HEK293 (cell line): Measurements from ENCODE around the gene PDGFD.

Experiments
- IKZF3 ChIP-seq: fragments of 450-650 bp; IDR thresholded peaks from 2 replicates; pipeline ENCODE4 v1.5.0; 2018; ENCODE audit warnings: missing biosample characterization, mild to moderate bottlenecking, missing genetic modification characterization, moderate library complexity
- MYNN ChIP-seq: fragments of 450-650 bp; formaldehyde crosslinking; IDR thresholded peaks from 2 replicates; pipeline ENCODE4 v1.5.1; 2016; ENCODE audit warnings: missing biosample characterization, missing genetic modification characterization, borderline replicate concordance
- SALL2 ChIP-seq: fragments of 450-650 bp; formaldehyde crosslinking; IDR thresholded peaks from 2 replicates; pipeline ENCODE4 v1.5.0; 2017; ENCODE audit warnings: missing biosample characterization, mild to moderate bottlenecking, missing genetic modification characterization, borderline replicate concordance
- ZNF274 ChIP-seq, 2 experiments: fragments of 200-500 bp in 1 of 2; fragments of 450-650 bp in 1 of 2; sonication (Bioruptor generic) in 1 of 2; formaldehyde crosslinking in 1 of 2; IDR thresholded peaks; 2 replicates each; pipeline versions ENCODE4 v1.5.1 to v1.6.1; 2014 to 2016; ENCODE audit warnings: borderline replicate concordance in 1 of 2, inconsistent platforms in 1 of 2, low read length in 1 of 2, missing biosample characterization in 1 of 2, missing genetic modification characterization in 1 of 2
- TF ChIP-seq, protein P1 (sequence below): fragments of 450-650 bp; formaldehyde crosslinking; IDR thresholded peaks from 2 replicates; pipeline ENCODE4 v1.5.1; 2016; ENCODE audit warnings: missing biosample characterization, missing genetic modification characterization
- TF ChIP-seq, protein P2 (sequence below): fragments of 450-650 bp; formaldehyde crosslinking; IDR thresholded peaks from 2 replicates; pipeline ENCODE4 v1.5.1; 2017; ENCODE audit warnings: missing biosample characterization, missing genetic modification characterization
- TF ChIP-seq, protein P3 (sequence below): fragments of 450-650 bp; formaldehyde crosslinking; IDR thresholded peaks from 2 replicates; pipeline ENCODE4 v1.5.1; 2016; ENCODE audit warnings: missing biosample characterization, missing genetic modification characterization, borderline replicate concordance

DNA sequence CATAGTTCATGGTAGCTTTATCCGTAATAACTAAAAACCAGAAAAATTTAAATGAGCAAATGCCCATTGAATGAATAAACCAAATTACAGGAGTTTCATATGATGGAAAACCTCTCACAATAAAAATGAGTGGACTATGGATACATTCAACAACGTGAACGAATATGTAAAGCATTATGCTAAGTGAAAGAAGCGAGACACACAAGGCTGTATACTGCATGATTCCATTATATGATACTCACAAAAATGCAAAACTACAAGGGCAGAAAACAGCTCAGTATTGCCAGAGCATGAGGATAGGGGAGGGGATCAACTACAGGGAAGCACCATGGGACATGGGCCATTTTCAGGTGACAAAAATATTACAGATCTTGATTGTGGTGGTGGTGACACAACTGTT is 105.3 kb downstream of the PDGFD start:
- TF ChIP-seq, protein P1, sequence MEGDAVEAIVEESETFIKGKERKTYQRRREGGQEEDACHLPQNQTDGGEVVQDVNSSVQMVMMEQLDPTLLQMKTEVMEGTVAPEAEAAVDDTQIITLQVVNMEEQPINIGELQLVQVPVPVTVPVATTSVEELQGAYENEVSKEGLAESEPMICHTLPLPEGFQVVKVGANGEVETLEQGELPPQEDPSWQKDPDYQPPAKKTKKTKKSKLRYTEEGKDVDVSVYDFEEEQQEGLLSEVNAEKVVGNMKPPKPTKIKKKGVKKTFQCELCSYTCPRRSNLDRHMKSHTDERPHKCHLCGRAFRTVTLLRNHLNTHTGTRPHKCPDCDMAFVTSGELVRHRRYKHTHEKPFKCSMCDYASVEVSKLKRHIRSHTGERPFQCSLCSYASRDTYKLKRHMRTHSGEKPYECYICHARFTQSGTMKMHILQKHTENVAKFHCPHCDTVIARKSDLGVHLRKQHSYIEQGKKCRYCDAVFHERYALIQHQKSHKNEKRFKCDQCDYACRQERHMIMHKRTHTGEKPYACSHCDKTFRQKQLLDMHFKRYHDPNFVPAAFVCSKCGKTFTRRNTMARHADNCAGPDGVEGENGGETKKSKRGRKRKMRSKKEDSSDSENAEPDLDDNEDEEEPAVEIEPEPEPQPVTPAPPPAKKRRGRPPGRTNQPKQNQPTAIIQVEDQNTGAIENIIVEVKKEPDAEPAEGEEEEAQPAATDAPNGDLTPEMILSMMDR (tag by site-specific recombination): no peak
- no peak for TF ChIP-seq IKZF3 (tag by site-specific recombination)
- no peak for TF ChIP-seq SALL2 (tag by site-specific recombination)
- TF ChIP-seq, protein P2, sequence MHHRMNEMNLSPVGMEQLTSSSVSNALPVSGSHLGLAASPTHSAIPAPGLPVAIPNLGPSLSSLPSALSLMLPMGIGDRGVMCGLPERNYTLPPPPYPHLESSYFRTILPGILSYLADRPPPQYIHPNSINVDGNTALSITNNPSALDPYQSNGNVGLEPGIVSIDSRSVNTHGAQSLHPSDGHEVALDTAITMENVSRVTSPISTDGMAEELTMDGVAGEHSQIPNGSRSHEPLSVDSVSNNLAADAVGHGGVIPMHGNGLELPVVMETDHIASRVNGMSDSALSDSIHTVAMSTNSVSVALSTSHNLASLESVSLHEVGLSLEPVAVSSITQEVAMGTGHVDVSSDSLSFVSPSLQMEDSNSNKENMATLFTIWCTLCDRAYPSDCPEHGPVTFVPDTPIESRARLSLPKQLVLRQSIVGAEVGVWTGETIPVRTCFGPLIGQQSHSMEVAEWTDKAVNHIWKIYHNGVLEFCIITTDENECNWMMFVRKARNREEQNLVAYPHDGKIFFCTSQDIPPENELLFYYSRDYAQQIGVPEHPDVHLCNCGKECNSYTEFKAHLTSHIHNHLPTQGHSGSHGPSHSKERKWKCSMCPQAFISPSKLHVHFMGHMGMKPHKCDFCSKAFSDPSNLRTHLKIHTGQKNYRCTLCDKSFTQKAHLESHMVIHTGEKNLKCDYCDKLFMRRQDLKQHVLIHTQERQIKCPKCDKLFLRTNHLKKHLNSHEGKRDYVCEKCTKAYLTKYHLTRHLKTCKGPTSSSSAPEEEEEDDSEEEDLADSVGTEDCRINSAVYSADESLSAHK (tag by site-specific recombination): no peak
- no peak for TF ChIP-seq MYNN (tag by site-specific recombination)
- TF ChIP-seq, protein P3, sequence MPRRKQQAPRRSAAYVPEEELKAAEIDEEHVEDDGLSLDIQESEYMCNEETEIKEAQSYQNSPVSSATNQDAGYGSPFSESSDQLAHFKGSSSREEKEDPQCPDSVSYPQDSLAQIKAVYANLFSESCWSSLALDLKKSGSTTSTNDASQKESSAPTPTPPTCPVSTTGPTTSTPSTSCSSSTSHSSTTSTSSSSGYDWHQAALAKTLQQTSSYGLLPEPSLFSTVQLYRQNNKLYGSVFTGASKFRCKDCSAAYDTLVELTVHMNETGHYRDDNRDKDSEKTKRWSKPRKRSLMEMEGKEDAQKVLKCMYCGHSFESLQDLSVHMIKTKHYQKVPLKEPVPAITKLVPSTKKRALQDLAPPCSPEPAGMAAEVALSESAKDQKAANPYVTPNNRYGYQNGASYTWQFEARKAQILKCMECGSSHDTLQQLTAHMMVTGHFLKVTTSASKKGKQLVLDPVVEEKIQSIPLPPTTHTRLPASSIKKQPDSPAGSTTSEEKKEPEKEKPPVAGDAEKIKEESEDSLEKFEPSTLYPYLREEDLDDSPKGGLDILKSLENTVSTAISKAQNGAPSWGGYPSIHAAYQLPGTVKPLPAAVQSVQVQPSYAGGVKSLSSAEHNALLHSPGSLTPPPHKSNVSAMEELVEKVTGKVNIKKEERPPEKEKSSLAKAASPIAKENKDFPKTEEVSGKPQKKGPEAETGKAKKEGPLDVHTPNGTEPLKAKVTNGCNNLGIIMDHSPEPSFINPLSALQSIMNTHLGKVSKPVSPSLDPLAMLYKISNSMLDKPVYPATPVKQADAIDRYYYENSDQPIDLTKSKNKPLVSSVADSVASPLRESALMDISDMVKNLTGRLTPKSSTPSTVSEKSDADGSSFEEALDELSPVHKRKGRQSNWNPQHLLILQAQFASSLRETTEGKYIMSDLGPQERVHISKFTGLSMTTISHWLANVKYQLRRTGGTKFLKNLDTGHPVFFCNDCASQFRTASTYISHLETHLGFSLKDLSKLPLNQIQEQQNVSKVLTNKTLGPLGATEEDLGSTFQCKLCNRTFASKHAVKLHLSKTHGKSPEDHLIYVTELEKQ: no peak
- TF ChIP-seq ZNF274 (IDR thresholded peaks at IDR 0.05; ENCODE audit: low read length): no peak
- no peak for TF ChIP-seq ZNF274 (tag by site-specific recombination; IDR thresholded peaks at IDR 0.05; ENCODE audit: borderline replicate concordance)
